HepG2 (cell line): Measurements from ENCODE around the gene TLL2. TPM values are rescaled to one million over a fixed set of nuclear protein-coding genes. Genes with fewer than 3 reads are reported as not detected.

Experiments
- ATAC-seq: fragments of 200-7000 bp; cut with Tn5 transposase; 3 replicates; pipeline ENCODE4 v1.9.1; 2020; ENCODE audit warnings: mild to moderate bottlenecking, moderate library complexity
- BruUV-seq: library from RNA; stranded (reverse); fragments of 400-500 nt; replicated peaks from 2 replicates; lab custom pipeline; 2021; lab: Mats Ljungman, UMichigan
- CTCF ChIA-PET: fragments of 300-600 bp; formaldehyde crosslinking; extraction: SDS; loops from one replicate; lab custom pipeline; 2021; ENCODE audit warnings: low total read pairs, inconsistent platforms, low intra/inter-chr PET ratio; lab: Yijun Ruan, JAX
- POLR2A ChIA-PET: fragments of 350-600 bp; sonication (Branson Sonifier 250); formaldehyde crosslinking; loops from one replicate; lab custom pipeline; 2020; ENCODE audit warnings: antibody characterized with exemption, inconsistent platforms; lab: Yijun Ruan, JAX
- DNase-seq: peaks from one replicate; pipeline ENCODE4 v3.0.0-alpha.2; 2015; ENCODE audit warnings: low spot score
- FAIRE-seq: peaks from 3 replicates; lab custom pipeline; 2011; peaks lifted over from hg19 to GRCh38; lab: Jason Lieb, UNC
- H2AFZ ChIP-seq: one replicate; pipeline ENCODE4 v1.6.1; 2011; ENCODE audit warnings: low read length, inconsistent platforms
- H3K27ac ChIP-seq: fragments of 300-600 bp; 3 replicates; pipeline ENCODE4 v1.8.0; 2011; ENCODE audit warnings: mixed run types, mild to moderate bottlenecking, mixed read lengths, low read length, inconsistent platforms; ENCODE audit not compliant: insufficient read depth; ENCODE audit errors: extremely low read length
- H3K27me3 ChIP-seq, 2 experiments: fragments of 200-600 bp in 1 of 2; 2 replicates in 1 of 2; 3 replicates in 1 of 2; pipeline versions ENCODE4 v1.6.0 to v1.8.0; 2011; ENCODE audit warnings: low read length in 2 of 2, mild to moderate bottlenecking in 2 of 2, moderate library complexity in 2 of 2, inconsistent platforms in 1 of 2; ENCODE audit not compliant: insufficient read depth in 2 of 2, control insufficient read depth in 1 of 2
- H3K36me3 ChIP-seq, 2 experiments: fragments of 200-600 bp in 1 of 2; replicated peaks in 1 of 2; 2 replicates in 1 of 2; 3 replicates in 1 of 2; pipeline versions ENCODE4 v1.5.1 to v1.8.0; 2011; ENCODE audit warnings: low read length in 2 of 2, inconsistent platforms in 1 of 2; ENCODE audit not compliant: insufficient read depth in 2 of 2, control insufficient read depth in 1 of 2
- H3K4me1 ChIP-seq: 2 replicates; pipeline ENCODE4 v1.5.1; 2012; ENCODE audit warnings: low read length, inconsistent platforms; ENCODE audit not compliant: insufficient read depth
- H3K4me2 ChIP-seq: 2 replicates; pipeline ENCODE4 v1.6.0; 2011; ENCODE audit warnings: low read depth, low read length, inconsistent platforms
- H3K4me3 ChIP-seq, 3 experiments: fragments of 200-600 bp in 1 of 3; sonication (generic), shearing (Covaris generic) in 1 of 3; replicated peaks in 1 of 3; 2 replicates each; pipeline ENCODE4 v1.5.1; 2011 to 2016; ENCODE audit warnings: low read length in 3 of 3, inconsistent platforms in 2 of 3, low read depth in 2 of 3, mild to moderate bottlenecking in 2 of 3, control low read depth in 1 of 3, mixed read lengths in 1 of 3; ENCODE audit not compliant: insufficient read depth in 1 of 3
- H3K79me2 ChIP-seq: one replicate; pipeline ENCODE4 v1.6.1; 2011; ENCODE audit warnings: low read length, inconsistent platforms; ENCODE audit not compliant: insufficient read depth
- H3K9ac ChIP-seq: 2 replicates; pipeline ENCODE4 v1.6.0; 2011; ENCODE audit warnings: mild to moderate bottlenecking, low read depth, low read length, inconsistent platforms; ENCODE audit not compliant: insufficient read depth
- H3K9me3 ChIP-seq: 2 replicates; pipeline ENCODE4 v1.5.1; 2012; ENCODE audit warnings: mild to moderate bottlenecking, low read length
- H4K20me1 ChIP-seq: 2 replicates; pipeline ENCODE4 v1.6.0; 2011; ENCODE audit warnings: inconsistent platforms, mild to moderate bottlenecking, low read length, moderate library complexity; ENCODE audit not compliant: insufficient read depth
- AGO2 ChIP-seq: fragments of 200-400 bp; formaldehyde crosslinking; optimal IDR thresholded peaks from 2 replicates; pipeline ENCODE3; 2017; ENCODE audit warnings: mild to moderate bottlenecking, low read depth, low read length, moderate library complexity
- ERF ChIP-seq: IDR thresholded peaks from 2 replicates; pipeline ENCODE4 v1.6.1; 2018; ENCODE audit warnings: missing biosample characterization, missing genetic modification reagents
- FOXK2 ChIP-seq: fragments of 450-650 bp; IDR thresholded peaks from 2 replicates; pipeline ENCODE4 v1.6.1; 2016
- KIAA2018 ChIP-seq: sonication (generic); formaldehyde crosslinking; IDR thresholded peaks from 2 replicates; pipeline ENCODE4 v1.5.0; 2020; ENCODE audit warnings: mild to moderate bottlenecking, missing genetic modification reagents, borderline replicate concordance
- POLR2G ChIP-seq: fragments of 200-400 bp; formaldehyde crosslinking; IDR thresholded peaks from 2 replicates; pipeline ENCODE4 v1.6.1; 2018; ENCODE audit warnings: mild to moderate bottlenecking, low read depth, low read length, moderate library complexity
- RBM22 ChIP-seq: fragments of 200-400 bp; formaldehyde crosslinking; optimal IDR thresholded peaks from 2 replicates; pipeline ENCODE3; 2017; ENCODE audit warnings: mild to moderate bottlenecking, low read length, moderate library complexity
- SATB2 ChIP-seq: sonication (generic); formaldehyde crosslinking; IDR thresholded peaks from 2 replicates; pipeline ENCODE4 v1.5.0; 2020; ENCODE audit warnings: missing genetic modification reagents
- ZMAT5 ChIP-seq: sonication (generic); formaldehyde crosslinking; IDR thresholded peaks from 2 replicates; pipeline ENCODE4 v1.5.0; 2020; ENCODE audit warnings: mild to moderate bottlenecking, low read depth, missing genetic modification reagents, borderline replicate concordance
- ZNF609 ChIP-seq: sonication (generic); formaldehyde crosslinking; IDR thresholded peaks from 2 replicates; pipeline ENCODE4 v1.4.0; 2020; ENCODE audit warnings: mild to moderate bottlenecking, missing genetic modification reagents, borderline replicate concordance
- WGBS: methylation state at CpG from one replicate; pipeline ENCODE4 v1.1.6; 2017; ENCODE audit warnings: low lambda C conversion rate; 5-methylcytosine and 5-hydroxymethylcytosine counted together
- in situ Hi-C: cut with HindIII; loops from 2 replicates; pipeline ENCODE4 v1.10.0; 2017; ENCODE audit warnings: low pct_unique_long_range_greater_than_20kb; ENCODE audit not compliant: extremely low pct_ligation_motif_present
- intact Hi-C: fragments of 100-400 bp; cut with micrococcal nuclease; formaldehyde crosslinking; loops from one replicate; pipeline ENCODE4 v1.10.0; 2022; ENCODE audit not compliant: unreplicated experiment
- polyA plus RNA-seq, 8 experiments: library from polyadenylated mRNA; depleted of rRNA in 3 of 8; stranded (reverse) in 7 of 8; unstranded in 1 of 8; fragments of >200 nt; fragmentation: Illumina TruSeq in 4 of 8; extraction: Trizol in 4 of 8; gene quantifications; 2 replicates each; pipeline versions ENCODE4 v1.2.1 to v1.2.3, GENCODE V29; 2011 to 2016; ENCODE audit warnings: low read depth in 4 of 8, missing spikeins in 1 of 8, mixed read lengths in 1 of 8; ENCODE audit not compliant: insufficient read depth in 1 of 8
- total RNA-seq, 5 experiments: library from RNA; depleted of rRNA; stranded (reverse); fragments of >200 nt; fragmentation: Illumina TruSeq; extraction: Trizol; gene quantifications; 2 replicates each; pipeline ENCODE4 v1.2.3, GENCODE V29; 2016; ENCODE audit warnings: low read depth in 1 of 5

The TLL2 gene
- total and polyA plus RNA-seq, 2 of the 13 experiments (the other 11 are each of a cell fraction or from before 2014, with no cell fraction given), result 0.09 TPM; not detected in 1

GRCh38 chr10:96517284-96517683 is 3.6 kb upstream of the TLL2 start (continued):
- TF ChIP-seq ZMAT5 (CRISPR knock-in tag) (no peak), ZNF609 (no peak), ERF (no peak), SATB2 (CRISPR knock-in tag) (no peak)

- no peak overlapping the region for H2AFZ ChIP-seq
- peaks cover 0 to 21% of the 10 kb centered on the region in 2 experiments; a peak in 4 of 5 replicates for H3K27me3 ChIP-seq
- TF ChIP-seq KIAA2018 (CRISPR knock-in tag), result no peak
- TF ChIP-seq RBM22, result peak; percentile 97
- TF ChIP-seq AGO2, result peak; percentile 1
- no peak for TF ChIP-seq FOXK2
- peak; percentile 35; the same call in 1 of the 2 replicates for TF ChIP-seq POLR2G
- TF ChIP-seq, all 625 proteins: peak for 3
- POLR2A ChIA-PET, result no interaction called here
- no peak for DNase-seq
- Histone ChIP-seq H3K4me1 (peaks cover 35% of the 10 kb centered on the region), H3K27ac (no peak overlapping the region), H3K9me3 (no peaks in the 10 kb centered on the region), H3K4me2 (no peak overlapping the region), H3K36me3 (peaks cover 0 to 3% of the 10 kb centered on the region in 2 experiments; a peak in 1 of 5 replicates), H3K79me2 (no peaks in the 10 kb centered on the region), H3K9ac (no peak overlapping the region), H4K20me1 (0 out of 2 replicates have a peak, but pooled peaks cover 4% of the 10 kb centered on the region), H3K4me3 (no peak overlapping the region)
- in situ Hi-C loops (no loop called here), intact Hi-C loops (no loop called here)
- no peak for FAIRE-seq
- CTCF ChIA-PET, result no interaction called here
- WGBS, result 64% methylated on average over 2 of the region's 2 CpGs
- ATAC-seq, result no peak
- BruUV-seq, result TSS peak; percentile 11
Observed at GRCh38 chr10:96516337-96516736, 2.6 kb upstream of the TLL2 start.
